Gastroesophageal sphincter (tissue), 4 donors: ENCODE results near the gene ART3. TPM values are rescaled to one million over a fixed set of nuclear protein-coding genes. Genes with fewer than 3 reads are reported as not detected.

Experiments
- ATAC-seq: fragments of 150-250 bp; one replicate; pipeline ENCODE4 v1.9.1; 2016; ENCODE audit warnings: mild to moderate bottlenecking, moderate library complexity
- H3K27ac ChIP-seq, 4 donors: fragments of 200-600 bp; sonication (generic) in 3 of 4; 1 replicate in 3 of 4; 2 replicates in 1 of 4; pipeline ENCODE4 v1.5.1; 2016 to 2019
- H3K27me3 ChIP-seq: fragments of 200-600 bp; sonication (generic); one replicate; pipeline ENCODE4 v1.5.1; 2019
- H3K36me3 ChIP-seq, 2 donors: fragments of 200-600 bp; sonication (generic); one replicate each; pipeline ENCODE4 v1.5.1; 2019; ENCODE audit warnings: control low read depth in 1 of 2
- H3K4me1 ChIP-seq, 3 donors: fragments of 200-600 bp; sonication (generic); 1 replicate in 2 of 3; 2 replicates in 1 of 3; pipeline ENCODE4 v1.5.1; 2016 to 2019; ENCODE audit warnings: control low read depth in 2 of 3
- H3K4me3 ChIP-seq, 2 donors: fragments of 200-600 bp; sonication (generic); one replicate each; pipeline ENCODE4 v1.5.1; 2019; ENCODE audit warnings: mild to moderate bottlenecking in 1 of 2, moderate library complexity in 1 of 2
- H3K9me3 ChIP-seq, 3 donors: fragments of 200-600 bp; sonication (generic); one replicate each; pipeline ENCODE4 v1.5.1; 2017 to 2019; ENCODE audit warnings: control low read depth in 2 of 3
- EP300 ChIP-seq: sonication (generic); formaldehyde crosslinking; IDR thresholded peaks from one replicate; pipeline ENCODE4 v1.6.1; 2017; ENCODE audit warnings: antibody characterized with exemption, mild to moderate bottlenecking
- POLR2A ChIP-seq, 2 donors: fragments of 450-650 bp; IDR thresholded peaks; one replicate each; pipeline ENCODE4 v1.6.1; 2017; ENCODE audit warnings: antibody characterized with exemption in 2 of 2, mild to moderate bottlenecking in 2 of 2, moderate library complexity in 1 of 2
- POLR2AphosphoS5 ChIP-seq: sonication (generic); formaldehyde crosslinking; IDR thresholded peaks from one replicate; pipeline ENCODE4 v1.6.1; 2017; ENCODE audit warnings: antibody characterized with exemption
- WGBS, 2 donors: methylation state at CpG; one replicate each; pipeline ENCODE4 v1.1.5; 2018; ENCODE audit warnings: low coverage in 1 of 2; 5-methylcytosine and 5-hydroxymethylcytosine counted together
- total RNA-seq, 4 donors: library from RNA; depleted of rRNA; stranded (reverse); fragments of >200 nt; gene quantifications; one replicate each; pipeline ENCODE4 v1.1.0, GENCODE V29; 2016
- TF ChIP-seq, protein P1 (sequence below), 4 experiments: fragments of 200-600 bp in 2 of 4; fragments of 450-650 bp in 2 of 4; sonication (generic) in 1 of 4; IDR thresholded peaks; one replicate each; pipeline ENCODE4 v1.5.1; 2017 to 2019; ENCODE audit warnings: antibody characterized with exemption in 4 of 4, mild to moderate bottlenecking in 2 of 4, moderate library complexity in 2 of 4

ART3 gene
- total RNA-seq, 4 donors from 2014 or later: 2.3 to 22.6 (median 7.8) TPM

DNA sequence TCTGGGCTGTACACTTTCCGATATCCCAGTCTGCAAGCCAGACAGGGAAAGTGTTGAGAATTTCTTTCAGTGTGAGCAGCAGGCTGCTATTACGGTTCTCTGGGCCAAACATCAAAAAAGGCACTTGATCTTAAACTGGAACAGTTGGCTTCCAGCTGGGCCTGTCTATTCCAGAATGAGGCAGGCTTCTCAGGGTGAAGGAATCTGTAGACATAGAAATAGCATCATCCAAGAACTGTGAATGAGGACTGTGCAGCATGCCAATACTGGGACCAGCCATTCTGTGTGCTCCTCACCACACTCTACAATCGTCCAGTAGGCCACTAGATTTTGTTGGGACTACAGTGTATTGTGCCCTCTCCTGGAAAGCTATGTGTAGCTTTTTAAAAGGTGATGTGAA lies 31.1 kb downstream of the ART3 start:
- no peak for TF ChIP-seq POLR2A (IDR thresholded peaks at IDR 0.05)
- TF ChIP-seq, protein P1, sequence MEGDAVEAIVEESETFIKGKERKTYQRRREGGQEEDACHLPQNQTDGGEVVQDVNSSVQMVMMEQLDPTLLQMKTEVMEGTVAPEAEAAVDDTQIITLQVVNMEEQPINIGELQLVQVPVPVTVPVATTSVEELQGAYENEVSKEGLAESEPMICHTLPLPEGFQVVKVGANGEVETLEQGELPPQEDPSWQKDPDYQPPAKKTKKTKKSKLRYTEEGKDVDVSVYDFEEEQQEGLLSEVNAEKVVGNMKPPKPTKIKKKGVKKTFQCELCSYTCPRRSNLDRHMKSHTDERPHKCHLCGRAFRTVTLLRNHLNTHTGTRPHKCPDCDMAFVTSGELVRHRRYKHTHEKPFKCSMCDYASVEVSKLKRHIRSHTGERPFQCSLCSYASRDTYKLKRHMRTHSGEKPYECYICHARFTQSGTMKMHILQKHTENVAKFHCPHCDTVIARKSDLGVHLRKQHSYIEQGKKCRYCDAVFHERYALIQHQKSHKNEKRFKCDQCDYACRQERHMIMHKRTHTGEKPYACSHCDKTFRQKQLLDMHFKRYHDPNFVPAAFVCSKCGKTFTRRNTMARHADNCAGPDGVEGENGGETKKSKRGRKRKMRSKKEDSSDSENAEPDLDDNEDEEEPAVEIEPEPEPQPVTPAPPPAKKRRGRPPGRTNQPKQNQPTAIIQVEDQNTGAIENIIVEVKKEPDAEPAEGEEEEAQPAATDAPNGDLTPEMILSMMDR (IDR thresholded peaks at IDR 0.05): no peak
- TF ChIP-seq EP300: no peak
- TF ChIP-seq POLR2AphosphoS5: no peak
- no peak overlapping the region for H3K27ac ChIP-seq
- H3K4me3 ChIP-seq: no peak overlapping the region
- H3K27me3 ChIP-seq: no peaks in the 10 kb centered on the region
- no peak for ATAC-seq
- no peaks in the 10 kb centered on the region for H3K36me3 ChIP-seq
- WGBS, 2 donors: 41 to 65% methylated on average over 2 to 3 of the region's 3 CpGs
- H3K9me3 ChIP-seq: no peaks in the 10 kb centered on the region
- no peaks in the 10 kb centered on the region for H3K4me1 ChIP-seq

DNA sequence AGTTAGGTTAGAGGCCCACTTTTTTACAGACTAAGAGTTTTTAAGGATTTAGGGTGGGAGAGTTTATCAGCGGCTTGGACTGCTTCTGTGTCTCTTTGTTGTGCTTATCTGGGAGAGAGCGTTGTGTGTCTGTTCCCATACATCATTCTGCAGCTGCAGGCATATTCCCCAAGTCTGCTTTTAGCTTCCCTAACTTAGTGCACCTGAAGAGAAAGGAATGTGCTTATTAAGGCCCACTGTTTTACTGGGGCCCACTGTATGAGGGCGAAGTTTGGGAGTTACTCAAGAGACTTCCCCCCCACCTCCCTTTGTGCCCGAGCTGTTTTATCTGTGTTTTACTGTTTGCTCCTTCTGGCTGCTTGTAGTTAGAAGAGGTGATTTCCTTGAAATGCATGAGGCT lies 31.9 kb downstream of the ART3 start:
- 66 to 81% methylated on average over 3 to 4 of the region's 4 CpGs for WGBS, 2 donors
- Histone ChIP-seq H3K4me1 (no peaks in the 10 kb centered on the region), H3K4me3 (no peak overlapping the region), H3K27ac (no peak overlapping the region), H3K9me3 (no peaks in the 10 kb centered on the region), H3K36me3 (no peaks in the 10 kb centered on the region), H3K27me3 (no peaks in the 10 kb centered on the region)
- TF ChIP-seq, protein P1 (IDR thresholded peaks at IDR 0.05): no peak
- no peak for TF ChIP-seq EP300
- TF ChIP-seq POLR2A (IDR thresholded peaks at IDR 0.05): no peak
- TF ChIP-seq POLR2AphosphoS5: no peak
- ATAC-seq: no peak

DNA sequence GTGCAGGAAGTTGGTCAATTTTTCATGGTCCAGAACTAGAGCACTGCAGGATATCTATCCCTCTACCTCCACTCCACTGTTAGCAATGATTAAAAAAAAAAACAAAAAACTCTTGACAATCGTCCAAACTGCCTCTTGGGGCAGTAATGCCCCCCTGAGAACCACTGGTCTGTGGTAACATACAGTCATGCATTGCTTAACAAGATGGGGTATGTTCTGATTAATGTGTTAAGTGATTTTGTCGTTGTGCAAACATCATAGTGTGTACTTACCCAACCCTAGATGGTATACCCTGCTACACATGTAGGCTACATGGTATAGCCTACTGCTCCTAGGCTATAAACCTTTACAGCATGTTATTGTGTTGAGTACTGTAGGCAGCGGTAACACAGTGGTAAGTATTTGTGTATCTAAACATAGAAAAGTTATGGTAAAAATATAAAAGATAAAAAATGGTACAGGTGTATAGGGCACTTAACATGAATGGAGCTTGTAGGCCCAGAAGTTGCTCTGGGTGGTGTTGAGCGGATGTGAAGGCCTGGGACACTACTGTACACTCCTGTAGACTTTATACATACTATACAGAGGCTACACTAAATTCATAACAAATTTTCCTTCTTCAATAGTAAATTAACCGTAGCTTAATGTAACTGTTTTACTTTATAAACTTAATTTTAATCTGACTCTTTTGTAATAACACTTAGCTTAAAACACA lies 34.1 kb downstream of the ART3 start:
- Histone ChIP-seq H3K4me3 (no peak overlapping the region), H3K36me3 (peaks cover 0 to 12% of the 10 kb centered on the region in 2 donors), H3K4me1 (no peaks in the 10 kb centered on the region), H3K27me3 (no peaks in the 10 kb centered on the region), H3K27ac (no peak overlapping the region), H3K9me3 (no peaks in the 10 kb centered on the region)
- TF ChIP-seq POLR2A (IDR thresholded peaks at IDR 0.05): no peak
- TF ChIP-seq, protein P1 (IDR thresholded peaks at IDR 0.05): no peak
- TF ChIP-seq EP300: no peak
- 56 to 64% methylated on average over 5 of the region's 5 CpGs for WGBS, 2 donors
- ATAC-seq: no peak

DNA sequence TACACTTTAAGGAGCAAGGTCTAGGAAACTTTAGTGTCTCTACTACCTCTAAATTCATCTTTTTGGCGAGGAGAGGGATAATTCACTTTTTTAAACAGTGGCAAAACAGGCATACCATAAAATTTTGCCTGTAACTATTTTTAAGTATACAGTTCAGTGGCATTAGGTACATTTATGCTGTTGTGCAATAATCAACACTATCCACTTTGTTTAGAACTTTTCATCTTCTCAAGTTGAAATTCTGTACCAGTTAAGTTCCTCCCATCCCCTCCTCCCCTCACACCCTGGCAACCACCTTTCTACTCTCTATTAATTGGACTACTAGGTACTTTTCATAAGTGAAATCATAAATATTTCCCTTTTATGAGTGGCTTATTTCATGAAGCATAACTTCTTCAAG lies 42.3 kb downstream of the ART3 start:
- 100% methylated on average over 1 of the region's 1 CpG for WGBS, 2 donors
- peaks cover 0 to 88% of the 10 kb centered on the region in 2 donors for H3K36me3 ChIP-seq

More for the DNA sequence above, 42.3 kb downstream of the ART3 start:
- H3K9me3 ChIP-seq: no peaks in the 10 kb centered on the region
- TF ChIP-seq POLR2AphosphoS5 (no peak), POLR2A (IDR thresholded peaks at IDR 0.05) (no peak), EP300 (no peak)
- TF ChIP-seq, protein P1 (IDR thresholded peaks at IDR 0.05): no peak
- no peak for ATAC-seq
- H3K4me3 ChIP-seq: no peak overlapping the region
- H3K27ac ChIP-seq: no peak overlapping the region
- H3K27me3 ChIP-seq: no peaks in the 10 kb centered on the region
- H3K4me1 ChIP-seq: no peaks in the 10 kb centered on the region
